ENCODE measurements around the gene MTNR1B.

DNA sequence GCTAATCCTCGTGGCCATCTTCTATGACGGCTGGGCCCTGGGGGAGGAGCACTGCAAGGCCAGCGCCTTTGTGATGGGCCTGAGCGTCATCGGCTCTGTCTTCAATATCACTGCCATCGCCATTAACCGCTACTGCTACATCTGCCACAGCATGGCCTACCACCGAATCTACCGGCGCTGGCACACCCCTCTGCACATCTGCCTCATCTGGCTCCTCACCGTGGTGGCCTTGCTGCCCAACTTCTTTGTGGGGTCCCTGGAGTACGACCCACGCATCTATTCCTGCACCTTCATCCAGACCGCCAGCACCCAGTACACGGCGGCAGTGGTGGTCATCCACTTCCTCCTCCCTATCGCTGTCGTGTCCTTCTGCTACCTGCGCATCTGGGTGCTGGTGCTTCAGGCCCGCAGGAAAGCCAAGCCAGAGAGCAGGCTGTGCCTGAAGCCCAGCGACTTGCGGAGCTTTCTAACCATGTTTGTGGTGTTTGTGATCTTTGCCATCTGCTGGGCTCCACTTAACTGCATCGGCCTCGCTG lies 12.1 kb downstream of the MTNR1B start:
- TF ChIP-seq POLR2AphosphoS5 (IDR thresholded peaks at IDR 0.05) (no peak), CTCF (IDR thresholded peaks at IDR 0.05) (no peak)
